Fibroblast of lung (primary cell): ENCODE results near the gene NUB1. TPM values are rescaled to one million over a fixed set of nuclear protein-coding genes. Genes with fewer than 3 reads are reported as not detected.
"Not testable (repeated sequence)": the region's sequence is repeated elsewhere in the genome, so short reads cannot be mapped to it uniquely, and the experiment has no call there.

Source experiments
- DNase-seq, 2 donors: peaks; one replicate each; pipeline versions ENCODE4 v3.0.0 to v3.0.0-alpha.2; 2010; ENCODE audit warnings: low read depth in 2 of 2
- H2AFZ ChIP-seq: 2 replicates; pipeline ENCODE4 v1.5.1; 2012; ENCODE audit warnings: low read length, control low read depth, inconsistent platforms
- H3K27ac ChIP-seq: 2 replicates; pipeline ENCODE4 v1.5.1; 2011; ENCODE audit warnings: low read length, control low read depth; ENCODE audit not compliant: insufficient read depth
- H3K27me3 ChIP-seq: 2 replicates; pipeline ENCODE4 v1.5.1; 2011; ENCODE audit warnings: mild to moderate bottlenecking, low read length; ENCODE audit not compliant: control insufficient read depth, insufficient read depth
- H3K36me3 ChIP-seq: 2 replicates; pipeline ENCODE4 v1.5.1; 2011; ENCODE audit warnings: low read length; ENCODE audit not compliant: control insufficient read depth, insufficient read depth
- H3K4me1 ChIP-seq: 2 replicates; pipeline ENCODE4 v1.5.1; 2011; ENCODE audit warnings: low read length; ENCODE audit not compliant: control insufficient read depth, insufficient read depth; ENCODE audit errors: extremely low read depth
- H3K4me2 ChIP-seq: 2 replicates; pipeline ENCODE4 v1.5.1; 2011; ENCODE audit warnings: low read length, control low read depth; ENCODE audit not compliant: insufficient read depth; ENCODE audit errors: extremely low read depth
- H3K4me3 ChIP-seq, 4 experiments: fragments of 200-600 bp in 1 of 4; sonication (generic) in 1 of 4; replicated peaks in 1 of 4; 2 replicates each; pipeline ENCODE4 v1.5.1; 2011 to 2016; ENCODE audit warnings: low read length in 4 of 4, low read depth in 3 of 4, mild to moderate bottlenecking in 3 of 4, control low read depth in 2 of 4, inconsistent platforms in 1 of 4, mixed read lengths in 1 of 4; ENCODE audit not compliant: insufficient read depth in 1 of 4; ENCODE audit errors: control extremely low read depth in 1 of 4
- H3K79me2 ChIP-seq: 2 replicates; pipeline ENCODE4 v1.5.1; 2012; ENCODE audit warnings: mild to moderate bottlenecking, low read length, inconsistent platforms; ENCODE audit not compliant: control insufficient read depth, insufficient read depth
- H3K9ac ChIP-seq: 2 replicates; pipeline ENCODE4 v1.5.1; 2011; ENCODE audit warnings: mild to moderate bottlenecking, low read length, control low read depth; ENCODE audit not compliant: insufficient read depth
- H3K9me3 ChIP-seq: 2 replicates; pipeline ENCODE4 v1.5.1; 2012; ENCODE audit warnings: low read depth, low read length; ENCODE audit not compliant: control insufficient read depth, insufficient read depth
- H4K20me1 ChIP-seq: 2 replicates; pipeline ENCODE4 v1.5.1; 2011; ENCODE audit warnings: low read length; ENCODE audit not compliant: control insufficient read depth, insufficient read depth; ENCODE audit errors: extremely low read depth
- CTCF ChIP-seq, 2 donors: IDR thresholded peaks in 1 of 2; conservative IDR thresholded peaks in 1 of 2; 1 replicate in 1 of 2; 2 replicates in 1 of 2; pipeline ENCODE4 v1.5.1; 2011 to 2012; ENCODE audit warnings: low read length in 2 of 2, control low read depth in 1 of 2, inconsistent platforms in 1 of 2, low read depth in 1 of 2, mild to moderate bottlenecking in 1 of 2
- EZH2 ChIP-seq: IDR thresholded peaks from 2 replicates; pipeline ENCODE4 v1.5.1; 2012; ENCODE audit warnings: low read length, control low read depth, mild to moderate bottlenecking; ENCODE audit errors: missing control alignments
- polyA plus RNA-seq, 2 donors: library from polyadenylated mRNA; depleted of rRNA in 1 of 2; stranded (reverse) in 1 of 2; unstranded in 1 of 2; fragments of >200 nt; gene quantifications; 2 replicates each; pipeline ENCODE4 v1.2.1, GENCODE V29; 2011 to 2012; ENCODE audit warnings: missing spikeins in 1 of 2
- total RNA-seq: library from RNA; depleted of rRNA; stranded (reverse); fragments of >200 nt; gene quantifications from 2 replicates; pipeline ENCODE4 v1.2.1, GENCODE V29; 2014

The NUB1 gene
- total and polyA plus RNA-seq, 2 donors (not counting 1 experiment from before 2014, with no cell fraction given) = 44.4 to 77.7 TPM

GRCh38 chr7:151299940-151300645 lies 41.5 kb upstream of the NUB1 start:
- H3K36me3 ChIP-seq = no peaks in the 10 kb centered on the region
- H3K79me2 ChIP-seq = no peaks in the 10 kb centered on the region
- H4K20me1 ChIP-seq = no peaks in the 10 kb centered on the region
- no peaks in the 10 kb centered on the region for H3K9me3 ChIP-seq
- H3K27me3 ChIP-seq = peaks cover 17% of the 10 kb centered on the region
- no peak for TF ChIP-seq CTCF (conservative IDR thresholded peaks at IDR 0.05 in 1 of 2, IDR thresholded peaks at IDR 0.05 in 1 of 2; ENCODE audit: low read depth in 1 of 2, low read length in 2 of 2)
- TF ChIP-seq EZH2 = no peak
- no peak overlapping the region for H3K4me3 ChIP-seq
- no peak overlapping the region for H3K4me2 ChIP-seq
- H2AFZ ChIP-seq = no peak overlapping the region
- DNase-seq = no peak
- no peak overlapping the region for H3K27ac ChIP-seq
- no peak overlapping the region for H3K9ac ChIP-seq
- H3K4me1 ChIP-seq = no peaks in the 10 kb centered on the region

GRCh38 chr7:151301471-151302462 lies 39.8 kb upstream of the NUB1 start:
- no peaks in the 10 kb centered on the region for H3K4me1 ChIP-seq
- H3K9ac ChIP-seq = no peak overlapping the region
- H4K20me1 ChIP-seq = no peaks in the 10 kb centered on the region
- no peak for DNase-seq
- peaks cover 17% of the 10 kb centered on the region for H3K27me3 ChIP-seq
- no peak overlapping the region for H3K27ac ChIP-seq
- no peak for TF ChIP-seq CTCF (conservative IDR thresholded peaks at IDR 0.05 in 1 of 2, IDR thresholded peaks at IDR 0.05 in 1 of 2; ENCODE audit: low read depth in 1 of 2, low read length in 2 of 2)
- no peak overlapping the region for H3K4me3 ChIP-seq
- no peak overlapping the region for H3K4me2 ChIP-seq
- no peaks in the 10 kb centered on the region for H3K36me3 ChIP-seq
- H3K9me3 ChIP-seq = no peaks in the 10 kb centered on the region
- no peak overlapping the region for H2AFZ ChIP-seq
- no peaks in the 10 kb centered on the region for H3K79me2 ChIP-seq

GRCh38 chr7:151304251-151304650 lies 37.4 kb upstream of the NUB1 start:
- H3K4me3 ChIP-seq, H3K79me2 ChIP-seq, H3K4me1 ChIP-seq, H4K20me1 ChIP-seq, H3K36me3 ChIP-seq, H3K9me3 ChIP-seq, H3K27ac ChIP-seq, H3K4me2 ChIP-seq, DNase-seq, H2AFZ ChIP-seq, H3K9ac ChIP-seq: not testable (repeated sequence)
- H3K27me3 ChIP-seq = peaks cover 14% of the 10 kb centered on the region
